Mesendoderm (in vitro differentiated cells): ENCODE results near the gene KCNK1.
"Not testable (repeated sequence)": the region's sequence is repeated elsewhere in the genome, so short reads cannot be mapped to it uniquely, and the experiment has no call there.

ENCODE experiments used
- DNase-seq: peaks from one replicate; pipeline ENCODE4 v3.0.0; 2013
- H2AK5ac ChIP-seq: 2 replicates; pipeline ENCODE4 v1.6.1; 2013; ENCODE audit warnings: low read length, inconsistent platforms
- H2BK120ac ChIP-seq: 2 replicates; pipeline ENCODE4 v1.6.1; 2013; ENCODE audit warnings: low read depth, mild to moderate bottlenecking, low read length, moderate library complexity, mixed read lengths
- H2BK15ac ChIP-seq: replicated peaks from 2 replicates; pipeline ENCODE4 v1.6.1; 2013; ENCODE audit warnings: low read depth, mild to moderate bottlenecking, moderate library complexity
- H2BK5ac ChIP-seq: 2 replicates; pipeline ENCODE4 v1.6.1; 2013; ENCODE audit warnings: low read length, inconsistent platforms
- H3K18ac ChIP-seq: 2 replicates; pipeline ENCODE4 v1.6.1; 2013; ENCODE audit warnings: mild to moderate bottlenecking, low read length, mixed read lengths
- H3K23ac ChIP-seq: one replicate; pipeline ENCODE4 v1.6.1; 2013; ENCODE audit warnings: low read length
- H3K27ac ChIP-seq: 2 replicates; pipeline ENCODE4 v1.5.1; 2013; ENCODE audit warnings: low read depth, mild to moderate bottlenecking, inconsistent platforms, low read length, moderate library complexity
- H3K27me3 ChIP-seq: 2 replicates; pipeline ENCODE4 v1.6.1; 2013; ENCODE audit warnings: low read length, control low read depth, mild to moderate bottlenecking, inconsistent platforms; ENCODE audit not compliant: insufficient read depth, poor library complexity
- H3K36me3 ChIP-seq: 2 replicates; pipeline ENCODE4 v1.6.1; 2013; ENCODE audit warnings: low read length, inconsistent platforms; ENCODE audit not compliant: control insufficient read depth, insufficient read depth
- H3K4ac ChIP-seq: one replicate; pipeline ENCODE4 v1.6.1; 2013; ENCODE audit warnings: low read depth, mild to moderate bottlenecking, low read length, moderate library complexity
- H3K4me1 ChIP-seq: 2 replicates; pipeline ENCODE4 v1.6.1; 2013; ENCODE audit warnings: low read depth, low read length, inconsistent platforms; ENCODE audit not compliant: control insufficient read depth
- H3K4me2 ChIP-seq: 2 replicates; pipeline ENCODE4 v1.6.1; 2013; ENCODE audit warnings: low read length
- H3K4me3 ChIP-seq: 2 replicates; pipeline ENCODE4 v1.5.1; 2013; ENCODE audit warnings: mild to moderate bottlenecking, low read length
- H3K56ac ChIP-seq: one replicate; pipeline ENCODE4 v1.6.1; 2013; ENCODE audit warnings: low read length
- H3K79me1 ChIP-seq: 2 replicates; pipeline ENCODE4 v1.6.1; 2013; ENCODE audit warnings: low read length, inconsistent platforms
- H3K79me2 ChIP-seq: 2 replicates; pipeline ENCODE4 v1.6.1; 2013; ENCODE audit warnings: mild to moderate bottlenecking, low read length; ENCODE audit not compliant: control insufficient read depth, insufficient read depth
- H3K9ac ChIP-seq: 2 replicates; pipeline ENCODE4 v1.6.1; 2013; ENCODE audit warnings: low read length, inconsistent platforms
- H4K5ac ChIP-seq: one replicate; pipeline ENCODE4 v1.6.1; 2013; ENCODE audit warnings: low read length
- H4K8ac ChIP-seq: one replicate; pipeline ENCODE4 v1.6.1; 2013; ENCODE audit warnings: low read depth, mild to moderate bottlenecking, control low read depth, low read length, moderate library complexity
- WGBS: extraction: QIAGEN DNeasy Blood & Tissue Kit; methylation state at CpG from one replicate; pipeline ENCODE4 v1.1.7; 2013; ENCODE audit warnings: low lambda C conversion rate, missing lambda C conversion rate; ENCODE audit not compliant: insufficient coverage; ENCODE audit errors: extremely low coverage; 5-methylcytosine and 5-hydroxymethylcytosine counted together

The KCNK1 gene

DNA sequence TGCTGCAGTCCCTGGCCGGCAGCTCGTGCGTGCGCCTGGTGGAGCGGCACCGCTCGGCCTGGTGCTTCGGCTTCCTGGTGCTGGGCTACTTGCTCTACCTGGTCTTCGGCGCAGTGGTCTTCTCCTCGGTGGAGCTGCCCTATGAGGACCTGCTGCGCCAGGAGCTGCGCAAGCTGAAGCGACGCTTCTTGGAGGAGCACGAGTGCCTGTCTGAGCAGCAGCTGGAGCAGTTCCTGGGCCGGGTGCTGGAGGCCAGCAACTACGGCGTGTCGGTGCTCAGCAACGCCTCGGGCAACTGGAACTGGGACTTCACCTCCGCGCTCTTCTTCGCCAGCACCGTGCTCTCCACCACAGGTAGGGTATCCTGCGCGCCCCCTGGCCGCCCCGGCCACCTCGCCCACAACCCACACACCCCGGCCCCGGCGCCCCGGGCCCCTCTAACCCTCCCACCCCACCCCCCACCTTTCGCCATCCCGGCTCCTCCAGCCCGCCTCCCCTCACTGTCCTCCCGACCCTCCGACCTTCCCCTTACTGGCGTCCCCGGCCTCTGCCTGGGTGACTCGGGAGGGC lies 352 bp downstream of the KCNK1 start:
- Histone ChIP-seq H3K79me2 (no peaks in the 10 kb centered on the region), H2BK15ac (no peak overlapping the region), H3K23ac (peak overlapping the region; percentile 94), H4K8ac (no peak overlapping the region), H3K4me3 (peak overlapping the region; percentile 90), H3K4me1 (peaks cover 5% of the 10 kb centered on the region), H3K27me3 (no peaks in the 10 kb centered on the region), H3K4ac (no peak overlapping the region), H3K18ac (peak overlapping the region; percentile 2), H3K56ac (peak overlapping the region; percentile 100), H3K36me3 (no peaks in the 10 kb centered on the region), H3K4me2 (peak overlapping the region; percentile 95), H2AK5ac (no peak overlapping the region), H3K9ac (peak overlapping the region; percentile 95), H3K79me1 (peaks cover 2% of the 10 kb centered on the region), H2BK5ac (no peak overlapping the region), H3K27ac (peak overlapping the region; percentile 66), H4K5ac (no peak overlapping the region), H2BK120ac (no peak overlapping the region)
- no CpG with 5 or more reads among the region's 43 CpGs for WGBS
- DNase-seq = peak; percentile 85

DNA sequence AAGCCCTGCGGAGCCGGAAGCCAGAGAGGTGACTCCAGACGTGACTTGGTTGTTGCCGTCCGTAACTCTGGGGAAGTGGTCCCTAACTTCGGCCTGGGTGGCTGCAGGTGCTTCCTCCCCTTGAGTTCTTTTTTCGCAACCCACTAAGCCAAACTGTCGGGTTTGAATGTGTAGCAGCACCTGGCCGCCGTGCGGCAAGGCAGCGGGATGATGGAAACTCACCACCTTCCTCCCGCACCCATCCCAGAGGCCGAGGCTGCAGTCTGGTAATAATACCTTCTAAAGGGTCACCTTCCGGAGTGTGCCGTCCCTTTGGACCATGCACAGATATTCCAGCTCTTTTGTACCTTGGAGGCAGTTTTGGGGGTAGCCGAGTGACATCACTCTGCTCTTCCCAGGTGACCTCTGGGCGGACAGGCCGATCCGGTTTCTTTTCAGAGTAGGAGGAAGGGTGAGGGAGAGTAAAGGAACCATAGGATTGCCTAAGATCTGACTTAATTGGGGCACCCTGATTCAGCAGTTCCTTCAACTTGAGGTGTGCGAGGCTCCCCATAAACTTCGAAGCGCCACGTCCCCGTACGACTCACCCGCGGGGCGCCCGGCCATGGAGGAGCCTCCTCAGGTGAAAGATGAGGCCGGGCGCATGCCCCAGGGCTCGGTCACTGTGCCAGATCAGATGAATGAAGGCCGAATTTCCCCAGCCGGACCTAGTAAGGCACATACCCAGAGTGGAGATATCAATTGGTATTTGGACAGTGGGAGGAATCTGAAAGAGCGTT lies 1.0 kb downstream of the KCNK1 start:
- Histone ChIP-seq H3K4me1 (peaks cover 5% of the 10 kb centered on the region), H2BK15ac (no peak overlapping the region), H3K56ac (peak overlapping the region; percentile 100), H3K79me1 (peaks cover 2% of the 10 kb centered on the region), H3K27me3 (no peaks in the 10 kb centered on the region), H3K4me3 (peak overlapping the region; percentile 84), H3K23ac (peak overlapping the region; percentile 100), H2BK120ac (no peak overlapping the region), H3K18ac (peak overlapping the region; percentile 2), H3K36me3 (no peaks in the 10 kb centered on the region), H3K9ac (peak overlapping the region; percentile 81), H2AK5ac (no peak overlapping the region), H3K4ac (no peak overlapping the region), H2BK5ac (no peak overlapping the region), H3K27ac (no peak overlapping the region), H4K8ac (no peak overlapping the region), H3K4me2 (peak overlapping the region; percentile 95), H4K5ac (no peak overlapping the region), H3K79me2 (no peaks in the 10 kb centered on the region)
- WGBS = no CpG with 5 or more reads among the region's 36 CpGs
- peak; percentile 48 for DNase-seq

DNA sequence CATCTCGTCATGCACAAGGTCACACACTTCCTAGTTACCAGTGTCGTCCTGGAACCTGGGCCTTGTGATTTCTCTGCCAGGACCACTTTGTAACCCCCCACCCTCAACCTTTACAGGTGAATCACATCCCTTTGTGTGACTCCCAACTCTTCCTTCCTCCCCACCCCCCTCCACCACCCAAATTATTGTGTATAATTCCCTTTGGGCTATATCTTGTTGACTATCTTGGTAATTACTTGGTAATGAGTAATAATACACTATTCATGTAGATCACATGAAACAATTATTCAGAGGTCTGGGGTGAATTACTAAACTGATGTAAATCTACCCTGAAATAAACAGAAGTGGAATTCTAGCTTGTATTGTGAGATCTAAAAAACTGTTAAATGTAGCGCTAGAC lies 1.7 kb downstream of the KCNK1 start:
- Histone ChIP-seq H4K5ac (no peak overlapping the region), H3K36me3 (no peaks in the 10 kb centered on the region), H2BK15ac (no peak overlapping the region), H3K79me2 (no peaks in the 10 kb centered on the region), H3K56ac (peak overlapping the region; percentile 100), H2AK5ac (no peak overlapping the region), H2BK120ac (no peak overlapping the region), H3K4me2 (peak overlapping the region; percentile 95), H3K4me1 (peaks cover 5% of the 10 kb centered on the region), H4K8ac (no peak overlapping the region), H3K27me3 (no peaks in the 10 kb centered on the region), H3K23ac (no peak overlapping the region), H3K27ac (no peak overlapping the region), H3K18ac (no peak overlapping the region), H3K9ac (peak overlapping the region; percentile 81), H3K79me1 (peaks cover 2% of the 10 kb centered on the region), H3K4me3 (peak overlapping the region; percentile 84), H3K4ac (no peak overlapping the region), H2BK5ac (no peak overlapping the region)
- WGBS = no CpG with 5 or more reads among the region's 3 CpGs
- DNase-seq = no peak

DNA sequence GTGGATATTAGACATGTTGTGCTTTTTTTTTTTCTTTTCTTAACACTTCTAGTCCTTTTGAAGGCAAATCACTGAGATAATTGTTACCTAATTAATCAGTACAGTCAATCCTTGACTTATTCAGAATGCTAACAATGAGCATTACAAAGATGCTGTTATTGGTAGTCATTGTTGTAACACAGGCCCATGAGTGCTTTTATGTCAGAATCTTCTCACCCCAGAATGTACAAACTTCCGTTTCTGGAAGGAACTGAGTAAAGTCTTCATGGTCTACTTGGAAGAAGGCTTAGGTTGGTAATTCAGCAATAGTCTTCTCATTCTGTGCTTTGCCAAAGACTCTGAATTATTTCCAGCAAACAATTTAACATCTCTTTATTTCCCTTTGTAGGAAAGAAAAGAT lies 3.1 kb downstream of the KCNK1 start:
- H3K4me1 ChIP-seq = peaks cover 5% of the 10 kb centered on the region
- no peak overlapping the region for H3K27ac ChIP-seq
- H2AK5ac ChIP-seq = no peak overlapping the region
- no peak overlapping the region for H3K9ac ChIP-seq
- H3K18ac ChIP-seq = no peak overlapping the region
- no peaks in the 10 kb centered on the region for H3K27me3 ChIP-seq
- no peak overlapping the region for H3K4me3 ChIP-seq
- no peak overlapping the region for H3K4me2 ChIP-seq
- no peak overlapping the region for H2BK5ac ChIP-seq
- H3K4ac ChIP-seq = no peak overlapping the region
- DNase-seq = no peak
- H4K8ac ChIP-seq = no peak overlapping the region
- H4K5ac ChIP-seq = no peak overlapping the region
- H2BK120ac ChIP-seq = no peak overlapping the region
- no peak overlapping the region for H3K23ac ChIP-seq
- no peak overlapping the region for H3K56ac ChIP-seq
- H3K36me3 ChIP-seq = no peaks in the 10 kb centered on the region
- no peak overlapping the region for H2BK15ac ChIP-seq
- peaks cover 2% of the 10 kb centered on the region for H3K79me1 ChIP-seq
- no peaks in the 10 kb centered on the region for H3K79me2 ChIP-seq
- WGBS = no CpG with 5 or more reads among the region's 1 CpG

DNA sequence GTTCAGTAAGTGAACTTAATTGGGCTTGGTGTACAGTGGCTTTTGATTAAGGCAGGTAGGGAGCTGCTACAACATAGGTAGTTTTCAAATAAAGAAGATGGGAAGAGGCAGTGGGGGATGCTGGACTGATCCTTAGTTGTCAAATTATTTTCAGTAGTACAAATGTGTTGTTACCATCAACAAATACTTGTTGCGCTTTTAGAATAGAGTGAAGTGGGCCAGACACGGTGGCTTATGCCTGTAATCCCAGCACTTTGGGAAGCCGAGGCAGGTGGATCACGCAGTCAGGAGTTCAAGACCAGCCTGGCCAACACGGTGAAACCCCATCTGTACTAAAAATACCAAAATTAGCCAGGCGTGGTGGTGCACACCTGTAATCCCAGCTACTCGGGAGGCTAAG lies 5.5 kb downstream of the KCNK1 start:
- not testable (repeated sequence) for H2BK120ac ChIP-seq, H4K8ac ChIP-seq, H3K79me2 ChIP-seq, H3K4ac ChIP-seq, H3K9ac ChIP-seq, DNase-seq, H3K4me2 ChIP-seq, H3K79me1 ChIP-seq, H3K18ac ChIP-seq, H2AK5ac ChIP-seq, H3K4me1 ChIP-seq, H3K27ac ChIP-seq, H4K5ac ChIP-seq, H3K36me3 ChIP-seq, H3K27me3 ChIP-seq, H3K56ac ChIP-seq, H2BK15ac ChIP-seq, H3K23ac ChIP-seq, H3K4me3 ChIP-seq, H2BK5ac ChIP-seq
- WGBS = no CpG with 5 or more reads among the region's 7 CpGs
